Mucosa of gallbladder (tissue), 1 donor: ENCODE results near the gene KDM4C. TPM values are rescaled to one million over a fixed set of nuclear protein-coding genes. Genes with fewer than 3 reads are reported as not detected.
"Not testable (repeated sequence)": the region's sequence is repeated elsewhere in the genome, so short reads cannot be mapped to it uniquely, and the experiment has no call there.

Experiments
- DNase-seq: peaks from one replicate; pipeline ENCODE4 v3.0.0-alpha.2; 2020; ENCODE audit warnings: low spot score
- total RNA-seq: library from RNA; stranded (reverse); gene quantifications from one replicate; pipeline ENCODE4 v1.2.1, GENCODE V29; 2021
- donor health status: DM: no; HTN: no; CAD: no.

KDM4C gene
- total RNA-seq, 1 donor from 2014 or later: 43.1 TPM

DNA sequence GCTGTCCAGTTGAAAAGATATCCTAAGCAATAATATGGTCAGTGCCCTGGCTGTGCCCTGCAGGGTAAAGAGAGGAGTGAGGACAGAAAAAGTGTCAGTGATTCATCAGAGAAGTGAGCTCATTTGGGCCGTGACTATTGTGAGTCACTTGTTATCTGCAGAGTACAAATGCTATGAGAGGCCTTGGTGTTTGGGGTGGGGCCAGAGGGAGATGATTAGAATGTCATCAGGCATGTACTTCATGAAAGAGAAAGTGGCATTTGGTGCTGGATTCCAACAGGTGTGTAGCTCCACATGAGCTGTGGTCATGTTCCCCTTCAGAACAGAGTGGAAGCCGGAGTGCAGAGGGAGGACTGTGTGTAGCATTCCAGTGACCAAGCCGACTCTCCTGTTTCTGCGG lies 174.1 kb downstream of the KDM4C start:
- DNase-seq: peak; percentile 21

DNA sequence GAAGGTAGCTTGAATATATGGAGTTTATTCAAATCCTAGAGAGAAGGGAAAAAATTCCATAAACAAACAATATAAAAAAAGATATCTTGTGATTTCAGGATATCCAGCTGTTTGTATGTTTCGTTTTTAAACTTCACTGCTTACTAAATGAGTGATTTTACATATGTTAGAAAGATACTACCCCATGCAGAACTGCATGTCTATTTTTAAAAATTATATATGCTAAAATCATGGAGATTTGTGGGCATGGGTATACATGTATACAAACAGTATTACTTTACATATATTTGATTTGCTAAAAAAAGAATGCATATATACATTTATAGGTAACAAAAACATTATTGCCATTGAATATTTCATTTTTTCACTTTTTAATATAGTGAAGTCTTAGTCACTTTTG lies 178.3 kb downstream of the KDM4C start:
- no peak for DNase-seq

DNA sequence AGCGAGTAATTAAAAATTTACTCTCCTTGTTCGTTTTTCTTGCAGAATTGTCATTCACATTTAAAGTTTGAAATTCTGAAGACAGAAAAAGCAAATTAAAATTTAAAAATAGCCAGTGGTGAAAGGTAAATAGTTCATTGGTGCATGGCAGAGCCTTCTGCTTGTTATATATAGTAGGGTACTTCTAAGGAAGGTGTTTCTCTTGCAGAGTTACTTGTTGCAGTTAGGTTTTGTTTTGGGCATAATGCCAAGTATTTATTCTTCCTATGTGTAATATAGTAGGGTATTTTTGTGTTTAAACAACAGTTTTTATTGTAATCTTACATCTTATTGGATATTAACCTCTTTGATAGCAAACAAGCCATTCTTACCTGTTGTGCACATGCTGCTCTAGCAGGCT lies 179.4 kb downstream of the KDM4C start:
- DNase-seq: no peak

DNA sequence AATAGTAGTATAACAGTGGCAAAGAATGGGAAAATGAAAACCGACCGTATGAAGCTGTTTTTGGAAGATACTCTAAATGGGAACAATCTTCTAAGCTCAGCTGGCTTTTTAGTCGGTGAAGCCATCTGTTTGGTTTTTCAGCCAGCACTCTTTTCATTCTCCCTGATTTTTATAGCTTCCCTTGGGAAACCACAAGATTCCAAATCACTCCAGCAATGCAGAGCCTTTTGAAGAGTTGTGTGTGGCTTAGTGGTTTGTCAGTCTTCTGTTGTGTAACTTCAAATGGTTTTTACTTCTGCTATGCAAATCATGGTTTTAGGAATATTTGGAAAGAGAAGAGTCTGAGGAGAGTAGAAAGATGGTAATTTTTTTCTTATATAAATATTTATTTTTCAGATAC lies 180.7 kb downstream of the KDM4C start:
- DNase-seq: peak; percentile 13

DNA sequence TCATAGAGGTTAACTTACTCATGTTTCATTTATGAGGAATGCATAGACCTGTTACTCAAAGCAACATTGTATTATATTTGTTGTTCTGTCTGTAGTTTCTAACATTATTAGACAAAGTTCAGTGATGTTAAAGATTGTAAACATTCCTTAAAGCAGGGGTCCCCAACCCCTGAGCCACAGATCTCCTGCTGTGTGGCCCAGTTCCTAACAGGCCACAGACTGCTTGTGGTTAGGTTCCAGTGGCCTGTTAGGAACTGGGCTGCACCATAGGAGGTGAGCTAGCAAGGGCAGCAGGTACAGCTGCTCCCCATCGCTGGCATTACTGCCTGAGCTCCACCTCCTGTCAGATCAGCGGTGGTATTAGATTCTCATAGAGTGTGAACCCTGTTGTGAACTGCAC lies 181.1 kb downstream of the KDM4C start:
- no peak for DNase-seq

DNA sequence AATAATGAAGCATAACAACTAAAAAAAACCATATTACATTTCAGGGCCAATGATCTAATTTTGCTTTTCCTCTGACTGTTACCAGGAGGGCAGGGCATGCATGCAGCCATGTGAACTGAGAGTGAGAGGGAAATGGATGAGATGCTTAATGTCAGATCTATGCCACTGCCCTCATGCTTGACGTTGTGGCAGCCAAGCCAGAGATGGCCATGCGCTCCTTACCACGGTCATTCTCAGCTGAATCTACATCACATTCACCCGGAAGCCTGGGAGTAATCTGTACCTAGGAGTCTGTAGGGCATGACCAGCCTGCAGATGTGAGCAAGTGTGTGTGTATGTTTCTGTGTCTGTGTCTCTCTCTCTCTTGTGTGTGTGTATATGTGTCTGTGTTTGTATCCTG lies 183.7 kb downstream of the KDM4C start:
- DNase-seq: no peak

DNA sequence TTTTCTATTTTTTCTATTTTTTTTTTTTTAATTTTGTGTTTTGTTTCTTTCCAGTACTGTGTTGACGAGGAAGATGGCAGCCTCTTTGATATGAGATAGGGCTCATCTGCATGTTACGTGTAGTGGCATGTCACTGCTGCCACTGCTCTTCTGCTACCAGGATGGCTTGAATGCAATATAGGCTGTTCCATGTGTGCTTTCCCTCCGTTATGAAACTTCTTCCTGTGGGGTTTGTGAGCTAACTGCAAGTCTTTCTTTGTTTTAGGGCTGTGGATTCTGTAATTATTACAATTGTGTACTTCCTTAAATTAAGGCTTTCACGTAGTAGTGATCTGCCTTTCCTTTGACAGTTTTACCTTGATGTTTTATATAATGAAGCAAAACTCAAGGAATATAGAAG lies 184.6 kb downstream of the KDM4C start:
- DNase-seq: no peak

DNA sequence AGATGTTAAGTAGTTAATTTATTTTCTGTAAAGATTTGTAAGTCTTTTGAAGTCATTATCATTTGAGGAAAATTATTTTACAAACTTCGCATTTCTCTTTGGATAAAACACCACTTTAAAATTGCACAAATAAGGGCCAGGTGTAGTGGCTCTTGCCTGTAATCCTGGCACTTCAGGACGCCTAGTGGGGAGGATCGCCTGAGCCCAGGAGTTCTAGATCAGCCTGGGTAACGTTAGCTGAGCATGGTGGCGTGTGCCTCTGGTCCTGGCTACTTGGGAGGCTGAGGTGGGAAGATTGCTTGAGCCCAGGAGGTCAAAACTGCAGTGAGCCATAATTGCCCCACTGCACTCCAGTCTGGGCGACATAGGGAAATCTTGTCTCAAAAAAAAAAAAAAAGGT lies 185.5 kb downstream of the KDM4C start:
- DNase-seq: no peak

DNA sequence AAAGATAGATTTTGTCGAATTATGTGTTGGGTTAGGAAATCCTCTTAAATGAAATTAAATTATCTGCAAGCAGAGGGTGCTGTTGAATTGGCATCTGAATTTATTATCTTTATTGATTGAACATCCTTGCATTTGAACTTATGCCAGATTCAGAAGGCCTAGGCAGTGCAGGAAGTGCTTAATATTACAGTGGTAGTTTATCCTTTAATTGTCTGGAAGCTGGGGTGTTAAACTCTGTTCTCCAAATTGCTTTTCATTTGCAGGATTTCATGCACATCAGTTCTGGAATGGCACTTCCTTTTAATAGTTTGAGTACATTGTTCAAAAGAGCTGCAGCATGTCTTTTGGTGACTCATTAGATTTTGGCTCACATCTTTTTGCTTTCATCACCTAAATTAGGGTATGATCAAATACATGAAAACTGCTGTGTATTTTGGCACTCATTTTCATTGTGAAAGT lies 186.3 kb downstream of the KDM4C start:
- DNase-seq: no peak

DNA sequence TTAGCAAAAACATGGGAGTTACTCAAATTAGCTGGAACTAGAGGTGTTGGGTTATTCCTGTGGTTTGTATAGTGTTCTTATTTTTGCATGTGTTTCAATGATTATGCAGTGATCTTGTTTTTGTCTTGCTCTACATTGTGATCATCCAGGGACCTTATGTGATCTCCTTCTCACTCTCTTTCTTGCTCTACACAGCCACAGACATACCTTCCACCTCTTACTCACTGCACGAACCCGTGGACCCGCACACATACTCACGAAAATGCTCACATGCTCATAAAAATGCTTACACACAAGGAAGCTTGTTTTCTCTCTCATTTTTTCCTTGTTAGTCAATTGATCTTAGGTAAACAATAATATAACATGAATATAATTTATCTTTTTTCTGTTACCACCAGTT lies 187.1 kb downstream of the KDM4C start:
- no peak for DNase-seq

DNA sequence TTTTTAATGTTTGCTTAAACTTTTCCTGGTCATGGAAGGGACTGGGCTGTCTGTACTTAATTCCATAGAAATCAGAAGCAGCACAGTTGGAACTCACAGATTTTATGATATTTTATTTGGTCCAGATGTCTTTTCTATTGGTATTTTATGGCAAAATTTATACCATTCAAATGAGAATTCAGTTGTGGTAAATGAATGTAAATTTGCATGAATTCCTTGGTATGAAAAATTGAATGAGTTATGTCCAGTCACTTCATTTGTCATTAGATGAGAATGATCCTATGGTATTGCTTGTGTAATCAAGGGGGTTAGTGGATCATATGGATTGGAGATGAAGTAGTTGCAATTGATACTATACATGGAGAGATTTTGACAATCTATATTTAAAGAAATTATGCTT lies 188.0 kb downstream of the KDM4C start:
- no peak for DNase-seq

DNA sequence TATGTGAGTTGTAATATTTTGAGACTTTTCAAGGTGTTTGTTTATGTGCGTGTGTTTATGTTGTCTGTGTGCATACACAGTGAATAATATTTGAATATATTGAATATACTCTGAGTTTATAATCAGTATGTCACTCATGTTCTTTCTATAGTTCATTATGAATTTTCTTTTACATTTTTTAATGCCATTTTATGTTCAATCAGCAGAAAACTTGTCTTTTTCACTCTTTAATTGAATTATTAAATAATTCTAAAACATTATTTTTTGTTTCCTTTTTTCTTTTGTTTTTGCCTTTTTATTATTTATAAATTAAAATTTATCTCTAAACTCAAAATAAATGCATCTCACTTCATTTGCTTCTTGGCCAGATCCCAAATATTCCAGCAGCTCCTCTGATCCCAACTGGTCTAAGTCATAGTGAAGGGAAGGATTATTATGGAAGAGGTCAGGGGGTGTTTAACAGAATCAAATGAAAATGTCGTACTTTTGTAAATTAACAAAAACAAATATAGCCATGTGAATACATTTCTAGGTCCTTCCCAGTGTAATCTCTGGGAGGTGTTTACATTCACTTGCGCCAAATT lies 188.9 kb downstream of the KDM4C start:
- DNase-seq: no peak

DNA sequence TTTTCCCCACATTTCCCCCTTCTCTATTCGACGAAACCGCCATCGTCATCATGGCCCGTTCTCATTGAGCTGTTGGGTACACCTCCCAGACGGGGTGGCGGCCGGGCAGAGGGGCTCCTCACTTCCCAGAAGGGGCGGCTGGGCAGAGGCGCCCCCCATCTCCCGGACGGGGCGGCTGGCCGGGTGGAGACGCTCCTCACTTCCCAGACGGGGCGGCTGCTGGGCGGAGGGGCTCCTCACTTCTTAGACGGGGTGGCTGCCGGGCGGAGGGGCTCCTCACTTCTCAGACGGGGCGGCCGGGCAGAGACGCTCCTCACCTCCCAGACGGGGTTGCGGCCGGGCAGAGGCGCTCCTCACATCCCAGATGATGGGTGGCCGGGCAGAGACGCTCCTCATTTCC lies 191.1 kb downstream of the KDM4C start:
- not testable (repeated sequence) for DNase-seq

DNA sequence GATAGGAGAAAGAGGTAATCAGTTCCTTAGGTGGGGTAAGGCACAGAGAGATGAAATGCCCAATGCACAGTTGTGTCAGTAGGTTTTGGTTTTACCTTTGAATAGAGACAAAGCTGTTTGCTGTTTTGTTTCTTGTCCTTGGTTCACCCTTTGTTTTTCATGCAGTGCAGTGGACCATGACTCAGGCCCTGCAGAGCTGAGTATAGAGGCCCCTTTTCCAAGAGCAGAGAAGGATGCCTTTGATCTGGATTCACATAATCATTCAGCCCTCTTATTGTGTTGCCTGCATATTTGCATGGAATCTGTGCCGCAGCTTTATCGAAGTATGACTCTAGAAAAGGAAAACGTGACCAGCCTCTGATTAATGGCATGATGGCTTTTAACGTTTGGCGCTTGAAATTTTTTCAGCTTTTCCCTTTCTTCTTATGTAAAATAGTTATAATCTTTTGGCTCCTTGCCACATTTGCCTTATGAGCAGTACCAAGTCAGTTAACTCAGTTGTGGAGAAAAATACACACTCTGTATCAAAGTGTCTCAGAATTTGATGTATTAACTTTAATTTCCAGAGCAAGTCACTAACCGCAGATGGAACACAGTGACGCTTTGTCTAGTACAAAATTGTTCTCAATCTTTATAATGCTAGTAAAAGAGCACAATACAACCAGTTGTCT lies 197.6 kb downstream of the KDM4C start:
- no peak for DNase-seq

DNA sequence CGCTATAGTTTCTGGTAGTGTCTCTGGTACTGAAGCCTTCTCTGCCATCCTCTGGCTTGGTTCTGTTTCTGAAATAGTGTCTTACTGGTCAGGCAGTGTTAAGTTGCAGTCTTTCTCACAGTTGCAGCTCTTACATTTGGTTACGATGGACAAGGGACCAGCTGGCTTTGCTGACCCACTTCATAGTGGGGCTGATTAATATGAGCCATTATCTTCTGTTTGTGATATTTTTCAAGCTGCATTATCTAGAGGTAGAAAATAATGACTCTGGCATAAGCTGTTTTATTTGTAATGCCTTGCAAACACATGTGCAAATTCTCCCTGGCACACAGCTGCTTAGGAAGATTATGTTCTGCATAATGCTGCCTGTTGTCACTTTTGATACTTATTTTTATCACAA lies 199.1 kb downstream of the KDM4C start:
- DNase-seq: no peak

DNA sequence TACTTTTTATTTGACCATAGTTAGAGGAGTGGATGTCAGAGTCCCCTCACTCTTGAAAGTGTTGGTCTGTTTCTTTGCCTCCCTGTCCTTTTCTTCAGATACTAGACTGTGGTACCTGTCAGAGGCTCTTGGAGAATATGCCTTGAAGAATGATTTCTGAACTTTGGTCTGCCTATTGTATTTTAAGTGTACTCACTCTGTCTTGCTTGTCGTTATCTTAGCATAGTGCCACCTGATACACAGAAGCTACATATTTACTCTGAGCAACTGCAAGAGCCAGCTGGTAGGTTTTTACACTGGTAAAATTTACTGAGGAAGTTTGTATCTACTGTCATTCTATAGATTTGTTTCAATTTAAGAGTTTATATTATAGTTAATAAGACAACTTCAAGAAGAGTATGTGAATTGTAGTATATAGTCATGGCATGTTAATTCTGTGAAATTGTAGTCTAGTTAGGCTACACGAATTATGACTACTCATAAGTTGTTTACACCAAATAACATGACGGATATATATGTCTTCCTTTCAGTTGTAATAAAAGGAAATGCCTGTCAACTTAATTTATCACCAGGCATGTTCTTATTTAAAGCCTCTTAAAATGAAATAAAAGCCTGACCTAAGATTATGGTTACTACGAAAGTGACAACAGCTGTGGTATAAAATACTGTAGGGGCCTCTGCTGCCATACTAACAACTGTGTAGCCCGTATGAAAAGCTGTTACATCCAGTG lies 201.7 kb downstream of the KDM4C start:
- DNase-seq: no peak

DNA sequence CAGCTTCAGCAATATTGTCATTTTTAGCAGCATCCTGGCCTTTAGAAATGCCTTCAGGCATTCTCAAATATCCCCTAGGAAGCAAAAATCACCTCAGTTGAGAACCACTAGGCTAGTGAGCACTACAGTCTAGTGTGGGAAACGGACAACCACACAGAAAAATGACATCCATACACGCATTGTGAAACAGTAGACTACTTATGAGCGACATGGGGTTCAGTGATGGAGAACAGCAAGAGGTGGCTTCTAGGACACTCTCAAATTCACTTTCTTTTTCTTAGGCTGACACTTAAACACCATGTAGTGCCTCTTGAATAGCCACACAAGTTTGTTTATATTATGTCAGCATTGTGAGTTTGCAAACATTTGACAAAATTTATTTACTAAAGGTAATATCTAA lies 203.0 kb downstream of the KDM4C start:
- DNase-seq: no peak

DNA sequence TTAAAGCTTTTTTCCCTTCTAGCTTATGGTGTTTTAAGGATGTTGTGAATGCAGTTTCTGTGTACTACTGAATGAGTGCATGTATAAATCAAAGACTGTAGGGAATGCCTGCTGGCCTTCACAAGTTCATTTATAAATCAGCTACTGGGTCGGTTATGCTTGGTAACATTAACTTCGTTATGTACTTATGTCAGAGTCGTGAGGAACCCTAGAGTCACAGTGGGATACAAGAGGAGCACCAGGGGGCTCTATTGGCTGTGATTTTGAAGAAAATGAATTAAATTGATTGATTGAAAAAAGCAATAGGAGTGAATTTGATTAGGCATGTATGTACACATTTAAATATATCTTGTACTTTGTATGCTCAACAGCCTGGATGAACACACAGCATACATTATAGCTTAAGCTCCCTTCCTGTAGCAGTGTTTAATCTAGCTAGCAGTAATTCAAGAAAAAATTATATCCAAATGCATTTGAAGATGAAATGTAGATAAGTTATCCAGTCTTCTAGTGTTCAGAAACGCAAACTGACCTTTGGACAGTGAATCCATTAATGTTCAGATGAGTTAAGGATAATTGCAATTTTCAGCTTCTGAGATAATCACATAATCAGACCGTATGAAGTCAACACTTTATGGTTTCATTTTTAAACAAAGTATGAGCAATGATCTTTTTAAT lies 204.2 kb downstream of the KDM4C start:
- no peak for DNase-seq

DNA sequence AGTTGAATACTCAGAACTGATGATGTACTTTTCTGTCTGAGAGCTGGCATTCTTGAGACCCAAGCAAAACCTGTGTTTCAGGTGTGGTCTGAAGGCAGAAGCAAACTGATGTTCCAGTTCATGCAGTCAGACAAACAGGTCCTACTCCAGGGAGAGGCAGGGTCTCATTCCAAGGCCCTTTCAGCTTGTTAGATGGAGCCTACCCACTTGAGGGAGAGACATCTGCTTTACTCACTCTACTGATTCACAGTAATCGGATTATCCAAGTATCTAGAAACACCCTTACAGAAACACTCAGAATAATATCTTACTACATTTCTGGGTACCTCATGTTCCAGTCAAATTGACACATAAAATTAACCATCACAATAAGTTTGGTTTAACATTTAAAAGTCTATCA lies 207.8 kb downstream of the KDM4C start:
- no peak for DNase-seq

DNA sequence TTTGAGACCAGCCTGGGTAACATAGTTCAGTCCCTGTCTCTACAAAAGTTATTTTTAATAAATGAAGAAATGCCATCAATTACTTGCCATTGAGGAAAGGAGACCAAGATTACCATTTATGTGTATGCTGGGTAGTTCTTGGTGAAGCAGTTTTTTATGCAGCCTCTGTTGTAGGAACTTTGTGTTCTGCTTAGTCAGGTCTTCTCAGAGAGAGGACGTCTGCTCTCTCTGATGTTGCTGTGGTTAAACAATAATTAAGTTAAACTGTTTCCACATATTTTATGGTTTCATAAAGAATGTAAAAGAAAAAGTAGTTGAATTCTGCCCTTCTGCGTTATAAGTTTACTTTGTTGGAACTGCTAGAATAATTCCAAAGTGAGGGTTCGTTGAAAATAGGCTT lies 210.5 kb downstream of the KDM4C start:
- no peak for DNase-seq

DNA sequence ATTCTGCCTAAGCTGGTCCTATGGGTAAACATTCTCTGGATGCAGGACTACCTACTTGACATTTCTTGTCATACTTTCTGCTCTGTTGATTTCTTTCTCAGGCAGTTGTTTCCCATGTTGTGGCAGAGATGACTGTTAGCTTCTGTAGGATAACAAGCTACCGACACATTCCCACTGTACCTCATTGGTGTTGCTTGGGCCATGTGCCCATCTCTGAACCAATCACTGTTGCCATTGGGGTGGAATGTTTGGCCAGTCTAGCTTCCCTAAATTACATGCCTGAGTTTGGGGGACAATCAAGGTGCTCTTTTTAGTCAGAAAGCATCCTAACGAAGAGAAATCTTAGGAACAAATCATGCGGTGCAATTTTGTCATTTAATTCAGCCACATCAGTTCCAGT lies 212.0 kb downstream of the KDM4C start:
- no peak for DNase-seq

DNA sequence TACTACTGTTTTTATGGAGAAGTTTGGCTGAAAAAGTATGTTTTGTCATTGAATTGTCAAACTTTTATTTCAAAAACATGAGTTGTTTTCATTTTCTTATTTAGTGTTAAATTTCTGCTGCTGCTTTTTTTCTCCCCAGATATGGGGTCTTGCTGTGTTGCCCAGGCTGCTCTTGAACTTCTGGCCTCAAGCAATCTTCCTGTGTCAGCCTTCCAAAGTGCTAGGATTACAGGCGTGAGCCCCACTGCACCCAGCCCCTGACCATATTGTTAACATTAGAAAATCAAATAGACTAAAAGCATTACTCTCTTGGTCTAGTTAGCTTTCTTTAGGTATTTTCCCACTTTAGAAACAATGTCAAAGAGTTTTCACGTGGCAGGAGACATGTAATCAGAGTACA lies 215.3 kb downstream of the KDM4C start:
- no peak for DNase-seq

DNA sequence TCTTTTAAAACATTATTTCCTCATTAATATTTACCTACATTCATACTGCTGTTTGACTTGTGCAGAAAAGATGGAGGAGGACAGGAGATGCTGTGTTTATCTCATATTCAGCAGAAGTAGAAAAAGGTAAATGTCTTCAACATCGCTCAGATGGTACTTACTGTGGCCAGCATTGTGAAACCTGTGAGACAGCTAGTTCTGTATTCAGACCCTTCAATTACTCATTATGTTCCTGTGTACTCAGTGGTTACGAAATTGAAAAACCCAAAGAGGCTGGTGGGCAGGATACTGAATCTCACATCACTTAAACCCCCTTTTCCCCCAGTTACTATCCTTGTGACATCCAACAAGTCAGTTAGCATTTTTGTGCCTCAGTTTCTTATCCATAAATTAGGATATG lies 216.0 kb downstream of the KDM4C start:
- no peak for DNase-seq
